ENCODE data around the gene SUPT4H1.
A peak's percentile ranks its signal among the peaks of the same experiment; 100 is the strongest.

The SUPT4H1 gene

GRCh38 chr17:58340405-58340876, 11.6 kb downstream of the SUPT4H1 start:
- no peak for DNase-seq (ENCODE audit: low read depth)
- no peak overlapping the region for H3K4me3 ChIP-seq (ENCODE audit: control insufficient read depth, low read depth, low read length)
- no peak for TF ChIP-seq CTCF (IDR thresholded peaks at IDR 0.05; ENCODE audit: control insufficient read depth, insufficient read depth, low read depth, low read length, missing control alignments)

DNA sequence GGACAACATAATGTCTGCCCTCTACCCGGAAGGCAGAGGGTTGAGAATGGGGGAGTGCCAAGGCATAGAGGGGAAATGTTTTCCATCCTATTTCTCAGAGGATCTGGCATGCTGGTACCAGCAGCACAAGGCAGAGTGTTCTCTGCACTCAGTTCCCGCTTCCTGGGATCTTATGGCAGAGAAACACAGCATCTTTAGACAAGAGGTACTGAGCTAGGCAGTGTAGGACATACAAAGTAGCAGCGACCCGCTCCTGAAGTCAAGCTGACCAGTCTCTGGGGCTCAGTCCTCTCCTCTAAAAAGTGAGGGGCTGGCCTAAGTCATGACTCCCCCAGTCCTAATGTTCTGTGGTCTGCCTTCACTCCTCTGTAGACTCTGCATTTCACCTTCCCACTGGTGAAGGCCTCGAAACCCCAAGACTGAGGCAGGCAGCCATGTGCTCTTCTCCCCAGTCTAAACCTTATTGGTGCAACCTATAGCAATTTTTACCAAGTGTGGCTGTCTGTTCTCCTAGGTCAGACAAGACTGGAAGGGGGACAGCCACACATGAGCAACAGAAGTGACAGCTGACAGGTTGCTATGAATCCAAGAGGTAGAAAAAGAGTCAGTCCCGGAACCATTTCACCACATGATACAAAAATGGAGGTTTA, 12.1 kb downstream of the SUPT4H1 start:
- no peak for DNase-seq (ENCODE audit: low read depth)
- no peak overlapping the region for H3K4me3 ChIP-seq (ENCODE audit: control insufficient read depth, low read depth, low read length)
- TF ChIP-seq CTCF (IDR thresholded peaks at IDR 0.05; ENCODE audit: control insufficient read depth, insufficient read depth, low read depth, low read length, missing control alignments): no peak

DNA sequence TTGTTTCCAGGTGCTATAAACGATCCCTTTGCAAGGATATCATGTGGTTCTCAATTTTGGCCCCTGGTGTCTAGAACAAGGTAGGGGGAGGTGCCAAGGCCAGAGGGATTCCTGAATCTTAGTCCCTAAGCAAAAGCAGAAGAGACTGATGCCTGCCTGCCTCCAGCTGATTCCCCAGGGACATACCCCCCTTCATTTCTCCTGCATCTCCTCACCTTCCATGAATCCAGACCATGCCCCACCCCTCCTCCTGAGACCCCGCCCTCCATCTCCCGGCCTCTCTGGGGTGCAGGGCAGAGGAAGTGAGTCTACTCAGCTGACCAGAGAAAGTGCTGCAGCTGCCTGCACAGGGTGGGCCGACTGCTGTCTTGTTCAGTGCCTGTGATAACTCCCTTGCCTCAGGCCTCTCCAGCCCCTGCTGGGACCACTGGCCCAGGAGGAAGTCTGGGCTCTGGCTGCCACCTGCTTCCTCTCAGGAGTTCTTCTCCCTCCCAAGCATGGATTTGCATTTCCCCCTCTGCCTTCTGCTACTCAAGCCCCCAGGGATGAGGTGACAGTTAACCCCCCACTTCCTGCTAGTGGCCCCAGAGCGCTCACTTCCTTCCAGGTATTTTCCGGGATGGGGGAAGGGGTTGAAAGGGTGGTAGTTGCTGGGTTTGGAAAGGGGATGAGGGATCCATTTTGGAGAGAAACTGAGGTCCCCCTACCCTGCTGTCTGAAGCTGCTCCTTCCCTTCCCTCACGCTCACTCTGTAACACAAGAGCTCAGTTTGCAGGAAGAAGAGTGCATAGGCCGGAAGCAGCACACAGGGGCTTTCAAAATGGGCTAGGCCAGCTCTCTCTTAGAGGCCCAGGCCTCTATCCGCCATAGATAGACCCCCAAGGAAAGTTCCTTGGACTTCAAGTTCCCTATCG, 12.9 kb downstream of the SUPT4H1 start:
- no peak for DNase-seq (ENCODE audit: low read depth)
- H3K4me3 ChIP-seq (ENCODE audit: control insufficient read depth, low read depth, low read length): no peak overlapping the region; the same call in 1 of the 2 replicates
- no peak for TF ChIP-seq CTCF (IDR thresholded peaks at IDR 0.05; ENCODE audit: control insufficient read depth, insufficient read depth, low read depth, low read length, missing control alignments)

- DNase-seq (ENCODE audit: low read depth): no peak
- TF ChIP-seq CTCF (IDR thresholded peaks at IDR 0.05; ENCODE audit: control insufficient read depth, insufficient read depth, low read depth, low read length, missing control alignments): no peak
- no peak overlapping the region for H3K4me3 ChIP-seq (ENCODE audit: control insufficient read depth, low read depth, low read length)
Measured at GRCh38 chr17:58338454-58338840, 13.6 kb downstream of the SUPT4H1 start.

- no peak overlapping the region for H3K4me3 ChIP-seq (ENCODE audit: control insufficient read depth, low read depth, low read length)
- TF ChIP-seq CTCF (IDR thresholded peaks at IDR 0.05; ENCODE audit: control insufficient read depth, insufficient read depth, low read depth, low read length, missing control alignments): peak; percentile 4
- DNase-seq (ENCODE audit: low read depth): peak; percentile 24
Measured at GRCh38 chr17:58337600-58338453, 14.2 kb downstream of the SUPT4H1 start.

DNA sequence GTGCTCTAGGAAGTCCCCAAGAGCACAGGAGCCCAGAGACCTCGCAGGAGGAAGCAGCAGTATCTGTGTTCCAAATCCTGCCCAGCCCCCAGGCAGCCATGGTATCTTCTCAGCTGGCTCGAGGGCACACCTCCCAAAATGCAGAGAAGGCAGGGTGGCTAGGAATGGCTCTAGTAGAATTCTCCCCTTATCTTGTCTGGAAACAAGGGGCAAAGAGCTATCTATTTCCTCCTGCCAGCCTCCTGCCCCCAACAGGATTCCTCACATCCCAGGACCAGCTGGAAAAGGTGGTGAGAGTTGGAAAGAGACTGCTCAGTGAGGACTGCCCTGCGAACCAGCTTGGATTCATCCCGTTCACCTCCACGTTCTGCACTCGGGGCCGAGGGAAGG, 14.8 kb downstream of the SUPT4H1 start:
- no peak overlapping the region for H3K4me3 ChIP-seq (ENCODE audit: control insufficient read depth, low read depth, low read length)
- no peak for DNase-seq (ENCODE audit: low read depth)
- no peak for TF ChIP-seq CTCF (IDR thresholded peaks at IDR 0.05; ENCODE audit: control insufficient read depth, insufficient read depth, low read depth, low read length, missing control alignments)
